Omental fat pad (tissue), 4 donors: Measurements from ENCODE around the gene LY86. TPM values are rescaled to one million over a fixed set of nuclear protein-coding genes. Genes with fewer than 3 reads are reported as not detected.

Experiments used
- ATAC-seq: fragments of 150-250 bp; one replicate; pipeline ENCODE4 v1.9.1; 2016; ENCODE audit warnings: mild to moderate bottlenecking, moderate library complexity; ENCODE audit not compliant: low FRiP score
- DNase-seq: peaks from one replicate; pipeline ENCODE4 v3.0.0-alpha.2; 2019; ENCODE audit warnings: low spot score
- CTCF ChIP-seq, 3 donors: fragments of 450-650 bp; IDR thresholded peaks; one replicate each; pipeline ENCODE4 v1.5.1; 2016 to 2017; ENCODE audit warnings: antibody characterized with exemption in 3 of 3, mild to moderate bottlenecking in 3 of 3, moderate library complexity in 2 of 3
- total RNA-seq, 4 donors: library from RNA; depleted of rRNA; stranded (reverse); fragments of >200 nt; gene quantifications; one replicate each; pipeline ENCODE4 v1.1.0, GENCODE V29; 2016

Gene LY86
- total RNA-seq, 4 donors from 2014 or later, result 2.7 to 11.6 (median 8.1) TPM

DNA sequence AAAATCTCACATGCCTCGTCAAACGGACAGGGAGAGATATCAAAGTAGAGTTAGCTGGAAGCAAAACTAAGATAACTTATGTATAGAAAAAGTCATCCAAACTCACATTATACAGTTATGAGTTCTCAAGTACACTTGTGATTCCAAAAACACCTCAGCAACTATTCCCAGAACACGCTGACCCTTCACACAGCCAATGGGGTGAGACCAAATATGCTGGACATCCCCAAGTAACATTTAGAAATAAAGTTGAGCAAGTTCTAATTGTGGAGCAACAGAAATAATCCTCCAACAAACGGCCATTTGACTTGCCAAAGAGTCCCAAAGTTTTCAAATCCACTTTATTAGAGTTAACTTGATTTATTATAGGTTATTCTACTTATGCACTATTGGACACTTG lies 52.4 kb downstream of the LY86 start:
- DNase-seq (no peak), ATAC-seq (no peak)
- TF ChIP-seq CTCF (IDR thresholded peaks at IDR 0.05), result no peak

GRCh38 chr6:6643398-6643797 lies 54.9 kb downstream of the LY86 start:
- TF ChIP-seq CTCF (IDR thresholded peaks at IDR 0.05), result no peak
- ATAC-seq, result no peak
- no peak for DNase-seq

DNA sequence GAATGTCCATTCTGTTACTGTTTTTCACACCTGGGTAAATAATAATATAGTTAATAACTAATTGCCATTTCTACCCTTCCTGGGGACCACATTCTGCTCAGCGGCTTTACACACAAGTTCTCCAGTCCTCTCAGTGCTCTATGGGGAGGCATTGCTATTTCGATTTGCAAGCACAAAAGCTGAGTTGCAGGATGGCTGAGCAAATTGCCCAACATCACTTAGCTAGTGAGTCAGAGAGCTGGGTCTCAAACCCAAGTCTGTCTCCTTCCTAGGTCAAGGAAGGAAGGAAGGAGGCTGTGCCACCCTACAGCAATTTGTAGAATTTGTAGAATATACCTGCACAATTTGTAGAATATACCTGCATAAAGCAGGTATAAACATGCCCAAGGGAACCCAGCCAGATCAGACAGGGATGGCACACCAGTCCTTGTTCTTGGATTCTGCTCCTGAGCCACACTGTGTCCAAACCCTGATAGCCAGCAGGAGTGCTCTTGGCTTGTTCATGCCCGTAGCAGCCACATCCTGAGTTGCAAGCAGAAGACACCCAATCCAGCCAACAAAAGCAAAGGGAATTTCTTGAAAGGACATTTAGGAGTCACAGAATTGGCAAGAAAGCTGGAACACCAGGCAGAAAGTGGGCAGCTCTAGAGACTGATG lies 56.9 kb downstream of the LY86 start:
- no peak for DNase-seq

DNA sequence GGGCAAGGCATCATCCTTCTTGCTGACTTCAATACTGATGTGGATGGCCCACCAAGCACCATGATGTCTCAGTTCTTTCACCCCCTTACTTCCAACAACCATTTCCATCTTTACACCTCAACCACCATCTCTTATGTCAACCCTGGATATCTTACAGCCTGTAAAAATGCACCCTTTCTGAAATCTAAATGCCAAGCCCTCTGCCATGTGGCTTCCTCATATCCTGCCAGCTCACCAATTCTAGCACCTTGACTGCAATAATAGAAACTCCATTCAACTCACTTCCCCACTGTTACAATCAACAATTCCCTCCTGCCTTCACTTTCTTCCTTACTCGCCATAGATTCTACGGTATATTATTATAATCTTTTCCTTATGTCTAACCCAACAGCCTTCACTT lies 57.9 kb downstream of the LY86 start:
- DNase-seq, result no peak
- TF ChIP-seq CTCF (IDR thresholded peaks at IDR 0.05), result no peak

More for the DNA sequence above, 56.9 kb downstream of the LY86 start:
- no peak for TF ChIP-seq CTCF (IDR thresholded peaks at IDR 0.05)
- no peak for ATAC-seq

DNA sequence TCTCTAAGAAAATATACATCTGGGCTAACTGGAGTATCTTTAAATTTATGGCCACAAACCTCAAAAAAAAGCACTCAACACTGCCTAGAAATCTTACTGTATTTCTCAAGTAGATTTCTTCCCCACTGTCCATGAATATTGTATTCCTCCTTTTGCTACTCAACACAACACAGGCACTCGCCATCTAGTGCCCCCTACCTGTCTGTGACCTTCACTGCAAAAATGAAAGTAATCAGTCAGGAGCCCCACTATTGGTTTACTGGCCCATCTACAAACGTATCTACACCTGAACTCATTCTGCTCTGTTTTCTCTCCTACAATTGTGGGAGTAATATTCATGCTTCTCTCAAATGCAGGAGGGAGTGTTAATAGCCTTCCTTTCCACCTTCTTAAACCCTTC lies 58.3 kb downstream of the LY86 start:
- DNase-seq (no peak), ATAC-seq (no peak)
- TF ChIP-seq CTCF (IDR thresholded peaks at IDR 0.05), result no peak

More for the DNA sequence above, 57.9 kb downstream of the LY86 start:
- no peak for ATAC-seq

DNA sequence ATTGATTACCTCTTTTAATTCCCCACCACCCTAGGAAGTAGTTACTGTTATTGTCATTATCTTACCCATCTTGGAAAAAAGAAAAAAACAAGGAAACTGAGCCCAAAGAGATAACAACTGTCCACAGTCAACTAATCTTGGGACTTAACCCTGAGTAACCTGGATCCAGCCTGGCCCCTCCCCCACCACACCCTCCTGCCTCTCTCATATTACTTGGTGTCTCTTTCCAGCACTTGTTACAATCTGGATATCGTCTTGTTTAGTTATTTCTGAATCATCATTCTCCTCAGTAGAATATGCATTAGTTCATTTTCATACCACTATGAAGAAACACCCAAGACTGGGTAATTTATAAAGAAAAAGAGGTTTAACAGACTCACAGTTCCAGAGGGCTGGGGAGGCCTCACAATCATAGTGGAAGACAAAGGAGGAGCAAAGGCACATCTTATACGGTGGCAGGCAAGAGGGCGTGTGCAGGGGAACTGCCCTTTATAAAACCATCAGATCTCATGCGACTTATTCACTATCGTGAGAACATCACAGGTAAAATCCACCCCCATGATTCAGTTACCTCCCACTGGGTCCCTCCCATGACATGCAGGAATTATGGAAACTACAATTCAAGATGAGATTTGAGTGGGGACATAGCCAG lies 60.3 kb downstream of the LY86 start:
- no peak for DNase-seq
- ATAC-seq, result no peak
- TF ChIP-seq CTCF (IDR thresholded peaks at IDR 0.05), result no peak

- TF ChIP-seq CTCF (IDR thresholded peaks at IDR 0.05), result no peak
- DNase-seq (no peak), ATAC-seq (no peak)
Measured at GRCh38 chr6:6649824-6650349, 61.4 kb downstream of the LY86 start.
